H1 (cell line): Measurements from ENCODE around the gene SLC24A3. TPM values are rescaled to one million over a fixed set of nuclear protein-coding genes. Genes with fewer than 3 reads are reported as not detected.

ENCODE experiments used
- CTCF ChIA-PET: fragments of 300-600 bp; sonication (Branson Sonifier 250); formaldehyde crosslinking; loops from one replicate; lab custom pipeline; 2021; ENCODE audit not compliant: partially characterized antibody; lab: Charles Lee
- POLR2A ChIA-PET: fragments of 300-600 bp; sonication (Branson Sonifier 250); formaldehyde crosslinking; loops from one replicate; lab custom pipeline; 2021; ENCODE audit warnings: inconsistent platforms; ENCODE audit not compliant: partially characterized antibody; lab: Charles Lee
- DNase-seq, 2 experiments: peaks; one replicate each; pipeline versions ENCODE4 v3.0.0 to v3.0.0-alpha.2; 2010 to 2022; ENCODE audit warnings: low spot score in 2 of 2, low read depth in 1 of 2, mixed read lengths in 1 of 2
- FAIRE-seq: peaks from 2 replicates; lab custom pipeline; 2011; peaks lifted over from hg19 to GRCh38; lab: Jason Lieb, UNC
- H2AFZ ChIP-seq: 2 replicates; pipeline ENCODE4 v1.8.1; 2012; ENCODE audit warnings: low read length, inconsistent platforms
- H2AK5ac ChIP-seq: 2 replicates; pipeline ENCODE4 v1.6.1; 2013; ENCODE audit warnings: low read depth, low read length
- H2BK120ac ChIP-seq: replicated peaks from 2 replicates; pipeline ENCODE3; 2013; ENCODE audit warnings: low read depth, low read length, inconsistent platforms
- H2BK12ac ChIP-seq: 2 replicates; pipeline ENCODE4 v1.6.1; 2013; ENCODE audit warnings: low read depth, low read length
- H2BK15ac ChIP-seq: 2 replicates; pipeline ENCODE4 v1.6.1; 2013; ENCODE audit warnings: low read length
- H2BK20ac ChIP-seq: 2 replicates; pipeline ENCODE4 v1.6.1; 2013; ENCODE audit warnings: low read length
- H2BK5ac ChIP-seq: 2 replicates; pipeline ENCODE4 v1.6.1; 2013; ENCODE audit warnings: low read depth, low read length
- H3K14ac ChIP-seq: 2 replicates; pipeline ENCODE4 v1.6.1; 2013; ENCODE audit warnings: inconsistent platforms; ENCODE audit not compliant: insufficient read length
- H3K18ac ChIP-seq: 2 replicates; pipeline ENCODE4 v1.6.1; 2013; ENCODE audit warnings: low read length; ENCODE audit errors: extremely low read depth
- H3K23ac ChIP-seq: 2 replicates; pipeline ENCODE4 v1.6.1; 2013; ENCODE audit warnings: inconsistent platforms; ENCODE audit not compliant: insufficient read length
- H3K23me2 ChIP-seq: 2 replicates; pipeline ENCODE4 v1.6.1; 2013; ENCODE audit warnings: low read depth, low read length
- H3K27ac ChIP-seq: 2 replicates; pipeline ENCODE4 v1.6.1; 2011; ENCODE audit warnings: low read depth, low read length, inconsistent platforms
- H3K27me3 ChIP-seq, 4 experiments: replicated peaks in 1 of 4; 1 replicate in 1 of 4; 2 replicates in 3 of 4; pipeline versions ENCODE4 v1.6.1 to v1.8.1; 2011 to 2013; ENCODE audit warnings: low read length in 3 of 4, mild to moderate bottlenecking in 3 of 4, inconsistent platforms in 2 of 4, mixed read lengths in 2 of 4, moderate library complexity in 1 of 4; ENCODE audit not compliant: control insufficient read depth in 3 of 4, insufficient read depth in 3 of 4; ENCODE audit errors: extremely low read depth in 1 of 4
- H3K36me3 ChIP-seq, 4 experiments: 2 replicates each; pipeline versions ENCODE4 v1.6.1 to v1.8.1; 2011 to 2013; ENCODE audit warnings: mild to moderate bottlenecking in 4 of 4, low read length in 3 of 4, moderate library complexity in 2 of 4, control low read depth in 1 of 4, inconsistent platforms in 1 of 4; ENCODE audit not compliant: insufficient read depth in 4 of 4, control insufficient read depth in 2 of 4
- H3K4ac ChIP-seq: replicated peaks from 2 replicates; pipeline ENCODE3; 2013; ENCODE audit warnings: low read length, low read depth, mixed read lengths, inconsistent platforms; ENCODE audit not compliant: insufficient read length
- H3K4me1 ChIP-seq, 4 experiments: replicated peaks in 1 of 4; 1 replicate in 1 of 4; 2 replicates in 3 of 4; pipeline versions ENCODE4 v1.6.1 to v1.8.1; 2011 to 2013; ENCODE audit warnings: low read length in 3 of 4, inconsistent platforms in 2 of 4, mixed read lengths in 1 of 4; ENCODE audit not compliant: insufficient read depth in 4 of 4, control insufficient read depth in 3 of 4
- H3K4me2 ChIP-seq, 2 experiments: 2 replicates each; pipeline versions ENCODE4 v1.6.1 to v1.8.1; 2011 to 2013; ENCODE audit warnings: low read depth in 2 of 2, low read length in 2 of 2, control low read depth in 1 of 2, inconsistent platforms in 1 of 2, mild to moderate bottlenecking in 1 of 2; ENCODE audit not compliant: insufficient read depth in 1 of 2
- H3K4me3 ChIP-seq, 4 experiments: fragments of 200-600, 300-600 bp in 1 of 4; sonication (generic), shearing (Covaris generic), sonication (Bioruptor Twin) in 1 of 4; 2 replicates each; pipeline versions ENCODE4 v1.5.1 to v1.8.1; 2011 to 2016; ENCODE audit warnings: low read length in 4 of 4, low read depth in 3 of 4, control low read depth in 2 of 4, inconsistent platforms in 2 of 4, mild to moderate bottlenecking in 2 of 4, mixed read lengths in 1 of 4, moderate library complexity in 1 of 4; ENCODE audit not compliant: insufficient read depth in 2 of 4; ENCODE audit errors: extremely low read depth in 1 of 4
- H3K56ac ChIP-seq: replicated peaks from 2 replicates; pipeline ENCODE3; 2013; ENCODE audit warnings: low read depth, mild to moderate bottlenecking, mixed read lengths, low read length, inconsistent platforms; ENCODE audit not compliant: insufficient read length
- H3K79me1 ChIP-seq: 2 replicates; pipeline ENCODE4 v1.6.1; 2013; ENCODE audit warnings: low read depth, low read length, control low read depth
- H3K79me2 ChIP-seq, 2 experiments: 2 replicates each; pipeline versions ENCODE4 v1.6.1 to v1.8.1; 2012 to 2013; ENCODE audit warnings: low read length in 2 of 2, mild to moderate bottlenecking in 2 of 2, inconsistent platforms in 1 of 2; ENCODE audit not compliant: insufficient read depth in 2 of 2, control insufficient read depth in 1 of 2
- H3K9ac ChIP-seq, 4 experiments: replicated peaks in 1 of 4; 1 replicate in 1 of 4; 2 replicates in 3 of 4; pipeline versions ENCODE4 v1.6.1 to v1.8.1; 2011 to 2013; ENCODE audit warnings: low read depth in 3 of 4, low read length in 3 of 4, control low read depth in 2 of 4, mild to moderate bottlenecking in 2 of 4, moderate library complexity in 2 of 4, inconsistent platforms in 1 of 4; ENCODE audit errors: extremely low read depth in 1 of 4
- H3K9me3 ChIP-seq, 2 experiments: 2 replicates each; pipeline versions ENCODE4 v1.6.1 to v1.8.1; 2012 to 2013; ENCODE audit warnings: mild to moderate bottlenecking in 2 of 2, moderate library complexity in 2 of 2, control low read depth in 1 of 2, inconsistent platforms in 1 of 2, low read depth in 1 of 2, low read length in 1 of 2, mixed read lengths in 1 of 2; ENCODE audit not compliant: insufficient read depth in 2 of 2
- H4K20me1 ChIP-seq, 2 experiments: replicated peaks in 1 of 2; 2 replicates each; pipeline versions ENCODE3 to v1.8.1; 2011 to 2013; ENCODE audit warnings: inconsistent platforms in 2 of 2, low read length in 2 of 2, mild to moderate bottlenecking in 1 of 2; ENCODE audit not compliant: insufficient read depth in 2 of 2, control insufficient read depth in 1 of 2
- H4K5ac ChIP-seq: 2 replicates; pipeline ENCODE4 v1.6.1; 2013; ENCODE audit warnings: low read length, low read depth, mixed read lengths, inconsistent platforms; ENCODE audit not compliant: insufficient read length
- H4K8ac ChIP-seq: 2 replicates; pipeline ENCODE4 v1.8.0; 2013; ENCODE audit warnings: mild to moderate bottlenecking, moderate library complexity, low read length, inconsistent platforms; ENCODE audit not compliant: insufficient read depth; ENCODE audit errors: extremely low read depth
- H4K91ac ChIP-seq: replicated peaks from 2 replicates; pipeline ENCODE3; 2013; ENCODE audit warnings: low read length, mixed read lengths, inconsistent platforms; ENCODE audit not compliant: insufficient read length
- ASH2L ChIP-seq: fragments of 200-600, 300-600 bp; sonication (generic); IDR thresholded peaks from one replicate; pipeline ENCODE4 v1.7.1; 2017; ENCODE audit warnings: low read length
- ATF3 ChIP-seq: IDR thresholded peaks from 2 replicates; pipeline ENCODE4 v1.6.1; 2011; ENCODE audit warnings: low read depth, mild to moderate bottlenecking, low read length; ENCODE audit not compliant: insufficient read depth
- CHD1 ChIP-seq: IDR thresholded peaks from 2 replicates; pipeline ENCODE4 v1.6.1; 2012; ENCODE audit warnings: low read depth, low read length, improper control_type of control experiment
- CHD2 ChIP-seq: IDR thresholded peaks from 2 replicates; pipeline ENCODE4 v1.6.1; 2012; ENCODE audit warnings: low read length, improper control_type of control experiment
- CTBP2 ChIP-seq: IDR thresholded peaks from 2 replicates; pipeline ENCODE4 v1.7.0; 2011; ENCODE audit warnings: borderline replicate concordance, mild to moderate bottlenecking, moderate library complexity, mixed read lengths, low read length; ENCODE audit not compliant: insufficient read depth, insufficient read length
- GABPA ChIP-seq: IDR thresholded peaks from 2 replicates; pipeline ENCODE4 v1.6.1; 2011; ENCODE audit warnings: mild to moderate bottlenecking, low read length, moderate library complexity, borderline replicate concordance; ENCODE audit not compliant: insufficient read depth
- GTF2F1 ChIP-seq: IDR thresholded peaks from 2 replicates; pipeline ENCODE4 v1.6.1; 2012; ENCODE audit warnings: low read depth, low read length, improper control_type of control experiment, borderline replicate concordance
- JUN ChIP-seq: IDR thresholded peaks from 2 replicates; pipeline ENCODE4 v1.6.1; 2011; ENCODE audit warnings: low read depth, mild to moderate bottlenecking, improper control_type of control experiment, low read length
- POLR2A ChIP-seq, 2 experiments: IDR thresholded peaks; 1 replicate in 1 of 2; 2 replicates in 1 of 2; pipeline ENCODE4 v1.6.1; 2011; ENCODE audit warnings: low read depth in 2 of 2, low read length in 2 of 2, mild to moderate bottlenecking in 2 of 2; ENCODE audit errors: control extremely low read depth in 1 of 2
- SRF ChIP-seq: IDR thresholded peaks from 2 replicates; pipeline ENCODE4 v1.6.1; 2011; ENCODE audit warnings: mild to moderate bottlenecking, low read depth, low read length, moderate library complexity
- YY1 ChIP-seq: IDR thresholded peaks from 2 replicates; pipeline ENCODE4 v1.6.1; 2011; ENCODE audit warnings: low read depth, mild to moderate bottlenecking, low read length
- ZNF274 ChIP-seq: IDR thresholded peaks from 2 replicates; pipeline ENCODE4 v1.7.0; 2012; ENCODE audit warnings: low read length, borderline replicate concordance; ENCODE audit errors: extremely low read depth
- WGBS, 2 experiments: shearing (Covaris generic) in 1 of 2; methylation state at CpG; one replicate each; pipeline versions ENCODE4 v1.1.6 to v1.1.7; 2013 to 2015; ENCODE audit warnings: low lambda C conversion rate in 2 of 2, mixed read lengths in 2 of 2, inconsistent platforms in 1 of 2, low coverage in 1 of 2, missing lambda C conversion rate in 1 of 2; ENCODE audit not compliant: insufficient replicate concordance in 2 of 2, insufficient coverage in 1 of 2, insufficient read length in 1 of 2; ENCODE audit errors: extremely low coverage in 1 of 2, missing lambda C conversion rate in 1 of 2; 5-methylcytosine and 5-hydroxymethylcytosine counted together
- polyA plus RNA-seq, 7 experiments: library from polyadenylated mRNA; depleted of rRNA in 3 of 7; stranded (reverse) in 5 of 7; unstranded in 2 of 7; fragments of >200 nt in 5 of 7; fragments of 200-250 nt in 2 of 7; gene quantifications; 1 replicate in 5 of 7; 2 replicates in 1 of 7; 4 replicates in 1 of 7; pipeline versions ENCODE4 v1.2.1 to v1.2.3, GENCODE V29; 2011 to 2013; ENCODE audit warnings: missing spikeins in 2 of 7, mixed read lengths in 2 of 7
- total RNA-seq: library from RNA; stranded (reverse); fragmentation: NEBNext Ultra II Directional; extraction: Animal tissue kit (Norgen Biotek cat#: 25700); gene quantifications from 2 replicates; pipeline ENCODE4 v1.2.1, GENCODE V29; 2021
- TF ChIP-seq, protein P1 (sequence below): IDR thresholded peaks from 2 replicates; pipeline ENCODE4 v1.6.1; 2012; ENCODE audit warnings: low read length, inconsistent platforms

SLC24A3 gene
- total and polyA plus RNA-seq, 2 of the 8 experiments (the other 6 are each of a cell fraction or from before 2014, with no cell fraction given), result 4.5 to 6.3 TPM

- no peak for FAIRE-seq
- Histone ChIP-seq H3K79me2 (no peaks in the 10 kb centered on the region), H3K27ac (no peak overlapping the region), H3K23me2 (no peaks in the 10 kb centered on the region), H2BK15ac (no peak overlapping the region), H2BK12ac (no peak overlapping the region), H3K9ac (no peak overlapping the region), H3K9me3 (no peaks in the 10 kb centered on the region), H2AK5ac (no peak overlapping the region), H3K4ac (no peak overlapping the region), H2BK20ac (no peak overlapping the region), H3K4me1 (no peaks in the 10 kb centered on the region), H3K56ac (no peak overlapping the region), H4K20me1 (no peaks in the 10 kb centered on the region), H4K5ac (no peak overlapping the region), H4K8ac (no peak overlapping the region), H2BK5ac (no peak overlapping the region), H4K91ac (no peak overlapping the region), H3K23ac (no peak overlapping the region), H3K18ac (no peak overlapping the region), H2AFZ (no peak overlapping the region), H2BK120ac (no peak overlapping the region), H3K27me3 (no peaks in the 10 kb centered on the region), H3K4me3 (no peak overlapping the region), H3K4me2 (no peak overlapping the region), H3K36me3 (no peaks in the 10 kb centered on the region), H3K79me1 (no peaks in the 10 kb centered on the region), H3K14ac (no peak overlapping the region)
- no peak for DNase-seq
- ChIA-PET POLR2A (no interaction called here), CTCF (no interaction called here)
- 88% methylated on average over 6 of the region's 6 CpGs; no CpG with 5 or more reads in 1 of the 2 experiments for WGBS, 2 experiments
- TF ChIP-seq CHD1 (no peak), YY1 (no peak), CTBP2 (no peak), ZNF274 (no peak), POLR2A (IDR thresholded peaks at IDR 0.05; ENCODE audit: control extremely low read depth in 1 of 2, low read depth in 2 of 2, low read length in 2 of 2) (no peak), GTF2F1 (no peak), ATF3 (no peak), GABPA (no peak), CHD2 (no peak), ASH2L (no peak), SRF (no peak), JUN (no peak)
- TF ChIP-seq, protein P1, sequence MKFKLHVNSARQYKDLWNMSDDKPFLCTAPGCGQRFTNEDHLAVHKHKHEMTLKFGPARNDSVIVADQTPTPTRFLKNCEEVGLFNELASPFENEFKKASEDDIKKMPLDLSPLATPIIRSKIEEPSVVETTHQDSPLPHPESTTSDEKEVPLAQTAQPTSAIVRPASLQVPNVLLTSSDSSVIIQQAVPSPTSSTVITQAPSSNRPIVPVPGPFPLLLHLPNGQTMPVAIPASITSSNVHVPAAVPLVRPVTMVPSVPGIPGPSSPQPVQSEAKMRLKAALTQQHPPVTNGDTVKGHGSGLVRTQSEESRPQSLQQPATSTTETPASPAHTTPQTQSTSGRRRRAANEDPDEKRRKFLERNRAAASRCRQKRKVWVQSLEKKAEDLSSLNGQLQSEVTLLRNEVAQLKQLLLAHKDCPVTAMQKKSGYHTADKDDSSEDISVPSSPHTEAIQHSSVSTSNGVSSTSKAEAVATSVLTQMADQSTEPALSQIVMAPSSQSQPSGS, result no peak
Measured at GRCh38 chr20:19380211-19380610, 167.8 kb downstream of the SLC24A3 start.
